Vagina (tissue), 2 donors: ENCODE results near the gene PON3.

Experiments
- CTCF ChIP-seq, 3 experiments: fragments of 450-650 bp in 2 of 3; fragments of 200-600 bp in 1 of 3; sonication (generic) in 1 of 3; IDR thresholded peaks; one replicate each; pipeline ENCODE4 v1.5.1; 2017 to 2019; ENCODE audit warnings: antibody characterized with exemption in 3 of 3, mild to moderate bottlenecking in 2 of 3, moderate library complexity in 2 of 3
- POLR2A ChIP-seq, 2 donors: fragments of 450-650 bp; IDR thresholded peaks; one replicate each; pipeline ENCODE4 v1.6.1; 2017; ENCODE audit warnings: antibody characterized with exemption in 2 of 2, mild to moderate bottlenecking in 2 of 2, moderate library complexity in 2 of 2

- no peak for TF ChIP-seq CTCF (IDR thresholded peaks at IDR 0.05)
- no peak for TF ChIP-seq POLR2A (IDR thresholded peaks at IDR 0.05)
These were observed 57.3 kb downstream of the PON3 start for GRCh38 chr7:95338832-95339231.
